ELF-1 (cell line): Measurements from ENCODE around the gene CHP1.
"Not testable (repeated sequence)": the region's sequence is repeated elsewhere in the genome, so short reads cannot be mapped to it uniquely, and the experiment has no call there.

Source experiments
- DNase-seq: peaks from one replicate; pipeline ENCODE4 v3.0.0-alpha.2; 2016; ENCODE audit warnings: low read depth, low spot score

CHP1 gene

GRCh38 chr15:41291065-41291631 lies 60.1 kb downstream of the CHP1 start:
- no peak for DNase-seq

- DNase-seq, result no peak
These were observed 61.5 kb downstream of the CHP1 start for GRCh38 chr15:41292521-41292920.

GRCh38 chr15:41301139-41301538 lies 70.1 kb downstream of the CHP1 start:
- not testable (repeated sequence) for DNase-seq

GRCh38 chr15:41301587-41301986 lies 70.5 kb downstream of the CHP1 start:
- no peak for DNase-seq

GRCh38 chr15:41304149-41304770 lies 73.2 kb downstream of the CHP1 start:
- DNase-seq, result no peak

- no peak for DNase-seq
These were observed 76.6 kb downstream of the CHP1 start for GRCh38 chr15:41307679-41308078.

- no peak for DNase-seq
These were observed 78.3 kb downstream of the CHP1 start for GRCh38 chr15:41309226-41309905.

GRCh38 chr15:41320805-41321330 lies 89.8 kb downstream of the CHP1 start:
- not testable (repeated sequence) for DNase-seq

- no peak for DNase-seq
These were observed 92.5 kb downstream of the CHP1 start for GRCh38 chr15:41323611-41324010.

- peak; percentile 27 for DNase-seq
These were observed 100.2 kb downstream of the CHP1 start for GRCh38 chr15:41331281-41331680.
